Kasumi-1 (cell line): ENCODE results near the gene BAHCC1.

Experiments
- DNase-seq, 2 experiments: peaks; one replicate each; lab custom pipeline; 2025; lab: John Stamatoyannopoulos, UW

Gene BAHCC1

DNA sequence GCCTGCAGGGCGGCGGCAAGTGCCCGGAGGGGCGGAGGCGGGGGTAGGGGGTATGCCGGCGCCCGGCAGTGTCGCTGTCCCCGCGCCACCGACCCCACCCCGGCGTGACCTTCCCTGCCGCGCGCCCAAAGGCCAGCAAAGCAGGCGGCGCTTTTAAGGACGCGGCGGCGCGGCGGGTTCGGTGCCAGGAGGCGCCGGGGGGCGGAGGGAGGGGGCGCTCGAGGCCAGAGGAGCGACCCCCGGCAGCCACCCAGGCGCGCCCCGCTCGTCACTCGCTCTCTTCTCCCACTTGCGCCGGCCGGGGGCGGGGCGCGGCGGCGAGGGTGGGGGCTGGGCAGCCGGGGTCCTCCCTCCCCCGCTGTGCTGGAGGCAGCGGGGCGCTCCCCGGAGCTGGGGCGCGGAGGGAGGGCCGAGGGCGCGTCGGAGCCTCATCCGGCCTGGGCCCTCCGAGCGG lies 8.6 kb upstream of the BAHCC1 start:
- no peak for DNase-seq

DNA sequence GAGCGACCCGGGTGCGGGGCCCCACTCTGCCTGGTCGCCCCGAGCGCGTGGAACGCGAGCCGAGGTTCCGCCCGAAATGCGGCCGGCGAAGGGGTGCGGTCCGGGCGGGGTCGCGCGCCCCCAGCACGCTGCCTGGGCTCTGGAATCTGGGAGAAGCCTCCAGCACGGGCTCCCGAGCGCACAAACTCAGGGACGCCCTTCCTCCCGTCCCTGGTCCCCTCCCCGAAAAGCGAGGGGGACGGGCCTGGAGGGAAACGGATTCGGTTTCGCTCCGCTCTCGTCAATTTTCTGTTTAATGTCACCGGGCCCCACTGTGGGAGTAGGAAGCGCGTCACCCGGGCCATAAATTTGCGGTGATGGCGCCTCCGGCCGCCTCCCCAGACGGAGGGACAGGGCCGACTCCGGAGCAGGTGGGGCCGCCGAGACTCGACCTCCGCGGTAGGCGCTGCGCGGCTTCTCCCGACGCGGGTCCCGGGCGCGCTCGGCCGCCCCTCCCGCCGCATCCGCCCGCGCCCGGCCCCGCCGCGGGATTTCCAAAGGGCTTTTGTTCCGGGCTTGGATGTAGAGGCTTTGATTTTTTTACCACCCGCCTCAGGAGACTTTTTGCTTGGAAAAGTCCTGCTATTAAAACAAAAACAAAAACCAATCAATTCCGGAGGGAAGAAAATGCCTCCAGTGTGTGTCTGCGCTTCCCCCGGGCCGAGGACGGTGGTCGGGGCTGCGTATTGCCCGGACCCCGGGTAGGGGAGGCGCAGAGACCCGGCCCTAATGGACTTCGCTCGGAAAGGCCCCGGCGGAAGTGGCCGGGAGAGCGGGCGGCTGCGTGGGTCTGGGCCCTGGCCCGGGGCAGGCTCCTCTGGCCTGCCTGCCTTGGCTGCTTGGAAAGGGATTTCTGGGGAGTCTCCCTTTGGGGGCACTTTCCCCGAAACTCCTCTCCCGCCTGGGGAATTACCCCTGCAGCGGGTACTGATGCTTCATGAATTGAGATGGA lies 7.9 kb upstream of the BAHCC1 start:
- peak; percentile 28 to 35 for DNase-seq

DNA sequence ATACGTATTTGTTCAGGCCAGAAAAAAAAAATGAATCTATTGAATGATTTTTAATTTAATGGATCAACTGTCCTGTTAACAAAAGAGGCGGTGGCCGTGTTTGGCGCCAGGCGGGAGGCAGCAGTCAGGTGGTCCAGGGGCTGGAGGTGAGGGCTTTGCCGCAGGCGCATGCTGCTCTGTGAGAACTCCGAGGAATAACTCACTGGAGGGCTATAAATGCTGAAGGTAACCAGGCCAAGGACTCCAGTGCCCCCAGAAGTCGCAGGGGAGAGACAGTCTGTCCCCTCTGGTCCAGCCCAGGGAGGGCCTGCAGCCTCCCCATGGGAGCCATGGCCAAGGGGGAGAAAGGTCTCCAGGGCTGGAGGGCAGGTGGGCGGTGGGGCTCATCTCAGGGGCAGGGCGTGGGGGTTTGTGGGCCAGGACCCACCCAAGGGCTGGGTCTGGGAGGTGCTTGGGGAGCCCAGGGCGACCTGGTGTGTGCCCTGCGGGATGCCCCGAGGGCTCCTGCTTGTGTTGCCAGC lies 7.1 kb upstream of the BAHCC1 start:
- no peak for DNase-seq

DNA sequence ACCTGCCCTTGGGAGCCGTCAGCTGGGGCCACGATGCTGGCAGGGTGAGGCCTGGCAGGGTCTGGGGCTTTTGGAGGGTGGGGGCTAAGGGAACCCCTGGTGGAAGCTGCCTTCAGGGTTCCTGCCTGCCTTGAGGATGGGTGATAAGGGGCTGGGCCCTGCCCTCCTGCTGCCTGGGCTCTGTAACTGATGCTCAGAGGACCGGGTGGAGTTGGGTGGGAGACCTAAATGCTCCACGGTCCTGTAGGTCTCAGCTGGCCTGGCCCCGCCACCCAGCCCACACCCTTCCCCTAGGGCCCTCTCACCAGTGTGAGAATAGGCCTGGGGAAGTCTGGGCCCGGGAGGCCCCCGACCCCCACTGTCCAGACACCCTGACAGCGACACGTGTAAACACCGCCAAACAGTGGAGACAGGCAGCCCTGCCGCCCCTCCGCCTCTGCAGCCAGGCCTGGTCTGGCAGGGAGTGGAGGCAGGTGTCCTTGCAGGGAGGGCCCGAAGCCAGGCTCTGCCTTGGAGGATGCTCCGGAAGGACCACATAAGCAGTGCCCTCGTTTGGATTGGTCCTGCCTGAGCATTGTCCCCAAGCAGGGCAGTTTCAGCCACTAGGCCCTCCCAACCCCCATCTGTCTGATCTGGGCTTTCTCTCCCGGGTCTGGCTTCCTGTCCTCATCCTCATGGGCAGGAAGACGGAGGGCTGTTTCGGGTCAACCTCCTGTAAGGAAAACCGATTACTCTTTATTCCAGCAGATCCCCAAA lies 6.5 kb upstream of the BAHCC1 start:
- DNase-seq, result no peak

DNA sequence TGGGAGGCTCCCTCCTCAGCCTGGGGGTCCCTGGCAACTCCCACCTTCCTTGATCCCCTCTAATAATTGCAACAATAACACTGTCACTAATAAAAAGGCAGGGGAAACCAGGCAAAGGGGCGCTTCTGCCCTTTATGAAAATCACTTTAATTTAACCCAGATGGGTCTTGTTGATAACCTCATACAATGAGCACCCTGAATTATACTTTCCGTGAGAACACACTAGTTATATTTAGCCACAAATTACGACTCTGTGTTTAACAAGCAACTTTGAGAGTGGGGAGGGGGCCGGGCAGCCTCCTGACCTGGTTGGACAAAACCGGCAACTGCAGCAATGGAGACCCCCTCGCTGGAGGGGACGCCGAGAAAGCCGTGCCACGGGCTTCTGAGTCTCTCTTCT lies 5.7 kb upstream of the BAHCC1 start:
- no peak for DNase-seq

DNA sequence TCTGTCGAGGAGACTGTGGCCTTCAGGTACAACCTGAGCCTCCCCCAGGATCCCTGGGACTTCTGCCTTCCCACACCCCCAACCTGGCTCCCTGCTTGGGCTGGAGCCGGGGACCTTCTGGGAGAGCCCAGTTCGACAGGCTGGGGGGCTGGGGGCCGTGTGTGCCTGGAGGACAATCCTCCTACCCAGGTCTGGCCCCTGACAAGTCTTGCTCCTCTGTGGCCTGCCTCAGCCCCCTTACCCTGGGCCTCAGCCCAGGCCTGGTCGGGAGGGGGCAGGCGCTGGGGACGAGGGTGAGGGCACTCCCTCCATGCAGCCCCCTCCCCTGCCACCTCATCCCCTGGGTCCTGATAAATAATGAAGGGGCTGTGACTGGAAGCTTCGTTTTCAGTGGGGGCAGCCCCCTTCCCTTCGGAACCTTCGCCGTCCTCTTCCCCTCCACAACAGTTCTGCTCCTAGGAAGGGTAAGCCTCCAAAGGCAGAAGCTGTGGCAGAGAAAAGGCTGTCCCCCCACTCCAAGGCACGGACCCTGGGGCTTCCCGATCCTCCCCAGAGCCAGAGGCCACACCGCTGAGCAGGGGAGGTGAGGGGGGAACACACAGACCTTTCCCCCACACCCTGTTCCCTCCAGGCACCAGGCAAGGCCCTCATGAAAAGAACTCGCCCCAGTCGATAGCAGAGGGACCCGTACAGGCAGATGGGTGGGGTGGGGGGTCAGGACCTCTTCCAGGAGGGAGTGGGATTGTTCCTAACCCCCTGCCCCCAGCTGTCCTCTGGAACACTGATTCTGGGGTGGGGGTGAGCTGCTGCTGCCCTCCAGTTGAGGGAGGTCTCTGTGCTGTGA lies 5.0 kb upstream of the BAHCC1 start:
- DNase-seq, result no peak

DNA sequence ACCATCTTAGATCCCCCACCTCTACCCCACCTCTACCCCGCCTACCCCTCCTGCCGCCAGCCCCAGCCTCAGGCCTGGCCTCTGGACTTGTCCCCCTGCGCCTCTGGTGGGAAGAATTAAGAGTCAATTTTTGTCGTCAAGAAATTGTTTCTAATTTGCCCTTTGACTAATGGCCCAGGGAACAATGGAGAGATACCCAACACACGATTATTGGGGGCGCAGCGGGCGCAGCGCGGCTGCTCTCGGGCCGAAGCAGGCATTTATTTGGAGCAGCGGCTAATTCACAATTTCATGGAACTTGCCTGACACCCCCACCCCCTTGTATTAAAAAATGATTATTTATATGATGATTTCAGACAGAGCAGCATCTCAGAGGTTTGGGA lies 4.4 kb upstream of the BAHCC1 start:
- no peak for DNase-seq

DNA sequence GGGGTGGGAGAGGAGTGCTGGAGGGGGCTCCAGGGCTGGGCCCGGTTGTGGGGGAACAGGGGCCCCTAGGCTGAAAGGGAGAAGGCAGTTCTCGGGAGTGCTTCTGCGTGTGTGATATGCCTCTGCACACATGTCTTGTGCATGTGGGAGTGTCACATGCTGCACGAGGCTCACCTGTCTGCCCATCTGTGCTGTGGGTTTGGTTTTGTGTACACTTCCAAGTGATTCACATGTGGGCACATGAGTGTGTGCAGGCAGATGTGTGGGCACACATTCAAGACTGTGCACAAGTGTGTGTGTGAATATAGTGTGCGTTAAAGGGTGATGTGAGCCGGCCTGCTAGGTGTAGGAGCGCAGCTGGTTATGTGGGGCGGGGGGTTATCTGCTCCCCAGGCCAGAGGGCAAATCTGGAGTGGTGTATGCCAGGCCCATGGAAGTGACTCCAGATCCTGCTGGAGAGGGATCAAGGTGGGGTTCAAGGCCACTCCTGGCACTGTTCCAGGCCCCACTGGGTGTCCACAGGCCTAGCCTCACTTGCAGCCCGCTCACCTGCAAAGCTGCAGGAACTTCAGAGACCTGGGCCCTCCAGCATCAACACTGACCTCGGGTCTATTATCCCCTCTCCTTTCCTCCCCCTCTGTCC lies 3.8 kb upstream of the BAHCC1 start:
- DNase-seq, result no peak

DNA sequence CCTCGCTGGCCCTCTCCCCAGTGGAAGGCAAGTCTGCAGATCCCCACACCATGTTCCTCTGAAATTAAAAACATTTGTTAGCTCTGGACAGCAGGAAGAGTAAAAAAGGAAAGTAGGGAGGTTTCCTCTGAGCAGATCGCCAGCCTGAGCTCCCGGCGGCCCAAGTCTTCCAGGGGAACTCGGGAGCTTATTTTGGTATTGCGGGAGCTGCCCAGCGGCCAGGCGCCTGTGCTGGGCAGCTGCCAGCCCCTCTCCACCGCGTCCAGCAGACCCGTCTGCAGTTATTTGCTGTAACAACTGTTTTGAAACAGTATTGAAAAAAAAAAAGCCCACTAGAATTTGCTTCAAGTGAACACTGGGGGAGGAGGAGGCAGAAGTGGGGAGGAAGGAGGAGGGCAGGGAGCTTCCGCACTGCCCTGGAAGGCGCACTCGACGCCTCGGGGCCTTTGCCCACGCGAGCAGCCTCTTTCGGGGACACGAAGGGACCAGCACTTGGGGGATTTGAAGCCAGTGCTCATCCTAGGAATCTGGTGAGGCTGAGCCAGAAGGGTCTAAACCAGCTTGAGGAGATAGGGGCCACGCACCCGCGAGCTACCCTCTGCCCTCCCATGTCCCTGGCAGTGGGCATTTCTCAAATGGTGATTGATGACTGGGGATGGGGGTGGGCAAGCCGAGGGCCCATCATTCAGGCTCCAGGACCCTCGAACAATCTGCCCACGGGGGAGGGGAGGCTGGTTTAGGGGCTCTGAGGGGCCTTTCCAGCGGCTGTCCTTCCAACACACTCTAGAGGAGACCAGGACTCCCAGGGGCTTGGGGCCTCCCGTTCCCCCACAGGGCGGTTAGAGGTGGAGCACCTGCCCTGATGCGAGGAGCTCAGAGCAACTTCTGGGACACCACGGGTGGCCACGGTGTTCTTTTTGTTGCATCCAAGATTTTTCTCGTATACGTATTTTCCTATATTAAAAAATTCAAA lies 3.0 kb upstream of the BAHCC1 start:
- peak; percentile 45 to 58 for DNase-seq

DNA sequence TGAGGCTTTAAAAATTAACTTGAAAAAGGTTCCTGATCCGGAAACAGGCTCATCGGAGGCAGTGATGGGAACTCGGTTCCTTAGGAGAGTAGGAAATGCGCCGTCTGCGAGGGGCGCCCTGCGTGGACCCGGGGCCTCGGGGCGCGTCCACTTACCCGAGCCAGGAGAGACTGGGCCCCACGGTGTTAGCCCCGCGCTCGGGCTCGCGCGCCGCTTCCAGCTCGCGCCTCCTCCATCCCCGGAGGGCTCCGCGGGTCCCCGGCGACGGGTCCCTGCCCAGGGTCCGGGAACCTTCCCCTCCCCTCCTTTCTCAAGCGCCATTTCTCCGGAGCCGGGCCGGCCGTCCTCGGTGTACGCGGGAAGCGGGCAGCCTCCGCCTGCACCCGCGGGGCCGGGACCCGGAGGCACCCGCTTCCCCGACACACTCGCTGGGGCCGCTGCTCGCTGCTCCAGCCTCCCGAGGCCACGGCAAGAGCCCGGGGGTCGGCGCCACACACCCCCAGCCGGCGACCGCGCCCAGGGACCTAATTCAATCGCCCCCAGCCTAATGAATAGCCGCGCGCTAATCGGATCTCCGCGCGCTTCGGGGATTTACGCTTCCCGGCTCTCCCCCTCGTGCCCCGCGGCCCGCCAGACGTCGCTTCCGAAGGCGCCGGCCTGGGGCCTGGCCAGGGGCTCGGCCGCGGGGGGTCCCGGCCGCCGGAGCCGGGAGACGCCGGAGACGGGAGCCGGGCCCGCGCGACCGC lies 2.2 kb upstream of the BAHCC1 start:
- DNase-seq, result no peak

DNA sequence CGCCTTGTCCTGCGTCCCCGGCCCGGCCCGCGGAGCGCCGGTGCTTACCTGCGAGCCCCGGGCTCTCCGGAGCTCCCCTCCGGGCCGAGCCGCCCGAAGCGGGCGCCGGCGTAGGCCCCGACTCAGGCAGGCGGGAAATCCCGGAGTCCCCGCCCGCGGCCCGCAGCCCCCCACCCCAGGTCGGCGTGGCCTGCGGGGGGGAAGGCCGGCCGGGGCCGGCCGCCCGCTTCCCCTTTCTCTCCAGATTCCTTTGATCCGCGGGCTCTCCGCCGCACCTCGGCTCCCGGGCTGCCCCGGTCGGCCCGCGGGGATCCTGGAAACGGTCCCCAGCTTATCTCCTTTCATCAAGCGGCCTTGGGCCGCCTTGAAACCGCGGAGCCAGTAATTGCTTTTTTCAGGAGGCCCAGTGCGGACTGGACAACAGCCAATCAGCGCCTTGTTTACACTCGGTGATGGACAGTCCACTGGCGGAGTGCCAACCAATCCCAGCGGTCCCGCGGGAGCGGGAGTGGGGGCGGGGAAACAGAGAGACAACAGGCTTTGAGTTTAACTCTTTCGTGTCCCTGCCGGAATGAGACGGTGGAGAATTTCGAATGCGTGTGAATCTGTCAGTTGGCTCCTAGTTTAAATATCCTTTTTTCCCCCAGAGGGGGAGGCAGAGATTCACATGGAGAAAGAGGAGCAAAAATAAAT lies 1.4 kb upstream of the BAHCC1 start:
- DNase-seq, result peak; percentile 99

DNA sequence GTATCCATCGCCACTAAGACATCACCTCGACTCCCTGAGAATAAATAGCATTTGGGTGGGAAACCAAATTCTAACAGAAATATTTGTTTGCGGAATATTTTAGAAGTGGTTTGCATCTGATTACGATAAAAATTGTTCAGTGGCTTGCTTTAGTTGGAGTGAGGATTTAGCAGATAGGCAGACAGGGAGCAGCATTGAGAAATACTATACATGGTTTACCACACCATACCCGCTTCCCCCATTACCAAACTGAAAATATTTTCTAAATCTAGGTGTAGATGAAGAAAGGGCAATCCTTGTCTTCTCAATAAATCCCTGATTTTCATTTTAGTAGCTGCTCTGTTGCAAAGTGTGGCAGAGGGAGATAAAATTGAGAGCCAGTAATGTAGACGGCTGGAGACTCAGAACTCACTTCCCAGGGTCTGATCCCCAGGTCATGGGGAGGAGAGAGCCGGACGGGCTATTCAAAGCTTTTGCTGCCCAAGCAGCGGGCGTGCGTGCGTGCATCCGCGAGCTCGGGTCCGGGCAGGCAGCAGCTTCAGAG lies 808 bp upstream of the BAHCC1 start:
- DNase-seq, result peak; percentile 38 to 68

DNA sequence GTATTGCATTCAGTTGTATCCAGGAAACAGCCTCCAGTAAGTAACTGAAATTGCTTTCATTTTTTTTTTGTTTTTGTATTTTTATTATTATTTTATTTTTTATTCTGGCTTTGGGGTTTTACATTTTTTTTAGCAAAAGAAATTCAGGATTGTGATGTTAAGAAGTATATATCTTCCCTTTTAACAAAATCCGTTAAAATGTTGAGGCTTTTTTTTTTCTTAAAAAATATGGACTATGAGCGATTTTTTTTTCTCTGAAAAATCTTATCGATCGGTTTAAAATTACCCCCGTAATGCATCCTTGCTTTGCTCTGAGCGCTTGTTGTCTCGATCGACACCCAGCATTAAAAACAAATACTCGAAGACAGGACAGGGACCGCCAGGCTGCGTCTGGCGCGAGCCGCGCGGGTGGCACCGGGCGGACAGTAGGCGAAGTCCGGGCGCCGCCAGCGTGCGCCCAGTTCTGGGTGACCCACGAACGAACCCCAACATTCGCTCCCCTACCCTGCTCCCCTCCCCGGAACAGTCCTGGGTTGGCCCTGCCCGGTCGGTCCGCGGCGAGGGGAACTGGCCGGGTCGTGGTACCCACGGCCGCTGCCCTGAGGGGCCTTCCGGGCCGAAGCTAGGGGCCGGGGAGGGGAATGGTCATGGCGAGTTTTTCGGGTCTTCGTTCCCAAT lies 482 bp downstream of the BAHCC1 start:
- DNase-seq, result peak in 1 of 2 experiments; percentile 32

DNA sequence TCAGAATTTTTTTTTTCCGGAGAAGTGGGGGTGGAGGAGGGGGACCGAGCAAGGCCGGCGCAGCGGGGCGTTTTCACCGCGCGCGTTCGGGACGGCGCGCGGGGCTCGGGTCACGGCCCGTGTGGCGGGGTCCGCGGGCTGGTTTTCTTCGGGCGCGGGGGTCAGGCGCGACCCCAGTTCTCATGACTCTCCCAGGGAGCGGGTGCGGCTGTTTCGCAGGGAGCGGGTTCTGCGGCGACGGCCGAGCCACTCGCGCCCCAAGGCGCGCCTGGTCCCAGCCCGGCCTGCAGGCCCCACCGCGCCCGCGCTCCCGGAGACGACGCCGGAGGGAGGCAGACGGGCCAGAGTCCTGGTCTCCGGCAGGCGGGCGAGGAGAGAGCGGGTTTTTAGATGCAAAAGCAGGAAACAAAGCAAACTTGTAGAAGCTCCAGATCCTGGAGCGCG lies 1.0 kb downstream of the BAHCC1 start:
- DNase-seq, result no peak

DNA sequence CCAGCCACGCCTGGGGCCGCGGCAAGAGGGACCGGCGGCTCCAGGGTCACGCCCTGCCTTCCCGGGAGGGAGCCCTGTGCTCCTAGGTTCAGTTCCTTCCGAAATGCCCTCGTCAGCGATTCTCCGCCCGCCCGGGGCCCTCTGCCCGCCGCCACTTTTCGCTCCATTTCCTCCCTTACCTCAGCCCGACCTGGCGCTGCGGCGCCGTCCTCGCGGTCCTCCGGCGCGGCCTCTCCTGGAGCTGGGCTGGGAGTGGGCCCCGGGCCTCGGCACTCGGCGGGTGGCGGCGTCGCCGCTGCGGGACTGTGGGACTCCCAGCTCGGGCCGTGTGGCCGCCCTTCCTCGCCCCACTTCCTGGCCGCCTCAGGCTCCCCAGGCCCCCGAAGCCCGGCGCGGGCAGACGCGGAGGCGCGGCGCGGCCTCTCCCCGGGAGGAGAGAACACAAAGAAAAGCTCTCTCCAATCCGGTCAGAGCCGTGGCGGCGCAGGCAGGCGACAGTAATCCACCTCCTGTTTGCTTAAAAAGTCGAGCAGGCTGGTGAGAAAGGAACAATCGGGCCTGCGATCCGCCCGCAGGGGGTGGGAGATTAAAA lies 1.6 kb downstream of the BAHCC1 start:
- peak; percentile 43 to 73 for DNase-seq

DNA sequence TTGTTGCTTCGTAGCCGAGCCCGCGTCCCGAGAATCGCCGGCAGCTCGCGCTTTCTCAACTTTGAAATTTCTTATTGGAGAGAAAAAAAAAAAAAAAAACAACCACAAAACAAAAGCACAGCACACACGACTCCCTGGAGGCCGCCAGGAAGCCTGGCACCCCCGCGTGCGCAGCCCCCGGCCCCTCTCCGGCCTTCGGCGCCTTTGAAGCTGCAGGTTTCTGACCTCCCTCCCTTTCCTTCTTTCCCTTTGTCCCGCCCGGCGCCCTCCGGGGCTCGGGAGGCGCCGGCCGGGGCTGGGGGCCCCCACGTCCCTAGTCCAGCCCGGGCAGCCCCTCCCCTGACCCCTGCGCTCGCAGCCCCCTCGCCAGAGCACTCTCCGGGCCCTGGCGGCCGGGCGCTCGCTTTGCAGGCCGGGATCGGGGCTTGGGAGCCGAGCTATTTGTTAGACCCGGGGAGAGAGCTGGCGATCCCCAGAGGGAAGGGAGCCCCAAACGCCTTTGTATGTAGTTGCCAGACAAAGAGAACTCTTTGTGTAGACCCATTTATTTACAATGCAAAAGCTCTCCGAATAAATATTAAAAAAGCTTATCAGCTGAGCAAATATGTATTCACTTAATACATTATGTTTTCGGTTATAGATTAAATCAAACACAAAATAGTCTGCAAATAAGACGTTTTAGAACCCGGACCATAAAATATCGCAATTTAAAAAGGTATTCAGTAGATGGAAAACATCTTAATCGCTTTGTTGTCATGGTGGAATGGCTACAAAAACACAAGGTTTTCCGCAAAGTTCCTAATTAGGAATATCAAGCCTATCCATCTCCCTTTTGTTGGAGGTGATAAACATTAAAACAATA lies 2.3 kb downstream of the BAHCC1 start:
- peak; percentile 58 to 73 for DNase-seq
